Left forelimb (tissue), 1 donor: ENCODE measurements around the gene ZNF341.
"Not testable (repeated sequence)": the region's sequence is repeated elsewhere in the genome, so short reads cannot be mapped to it uniquely, and the experiment has no call there.

Source experiments
- DNase-seq: peaks from one replicate; pipeline ENCODE4 v3.0.0-alpha.2; 2018; ENCODE audit warnings: low spot score

ZNF341 gene

DNA sequence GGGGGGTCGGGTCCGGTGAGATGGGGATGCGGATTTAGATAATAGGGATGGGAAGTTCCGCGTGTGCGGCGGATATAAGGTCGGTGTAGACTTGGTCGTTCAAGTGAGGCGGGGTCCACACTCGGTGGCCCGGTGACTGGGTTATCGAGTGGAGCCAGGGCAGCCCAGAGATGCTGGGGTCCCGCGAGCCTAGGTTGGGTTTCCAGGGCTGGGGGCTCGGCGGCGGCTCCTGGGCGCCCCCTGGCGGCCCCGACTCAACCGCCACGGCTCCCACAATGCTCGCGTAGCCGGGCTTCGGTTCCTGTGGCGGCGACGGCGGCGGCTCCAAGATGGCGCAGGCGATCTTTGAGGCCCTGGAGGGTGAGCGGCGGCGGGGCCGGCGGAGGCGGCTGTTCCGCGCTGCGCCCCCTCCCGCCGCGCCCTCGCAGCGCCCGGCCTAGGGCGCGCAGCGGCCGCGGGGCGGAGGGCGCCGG lies at the start of gene ZNF341:
Gene ZNF341 (plus strand): TSS at position 304 of the 473 bp plus-strand sequence. CDS start 26 bp downstream, at position 330.
- DNase-seq, result peak; percentile 91

DNA sequence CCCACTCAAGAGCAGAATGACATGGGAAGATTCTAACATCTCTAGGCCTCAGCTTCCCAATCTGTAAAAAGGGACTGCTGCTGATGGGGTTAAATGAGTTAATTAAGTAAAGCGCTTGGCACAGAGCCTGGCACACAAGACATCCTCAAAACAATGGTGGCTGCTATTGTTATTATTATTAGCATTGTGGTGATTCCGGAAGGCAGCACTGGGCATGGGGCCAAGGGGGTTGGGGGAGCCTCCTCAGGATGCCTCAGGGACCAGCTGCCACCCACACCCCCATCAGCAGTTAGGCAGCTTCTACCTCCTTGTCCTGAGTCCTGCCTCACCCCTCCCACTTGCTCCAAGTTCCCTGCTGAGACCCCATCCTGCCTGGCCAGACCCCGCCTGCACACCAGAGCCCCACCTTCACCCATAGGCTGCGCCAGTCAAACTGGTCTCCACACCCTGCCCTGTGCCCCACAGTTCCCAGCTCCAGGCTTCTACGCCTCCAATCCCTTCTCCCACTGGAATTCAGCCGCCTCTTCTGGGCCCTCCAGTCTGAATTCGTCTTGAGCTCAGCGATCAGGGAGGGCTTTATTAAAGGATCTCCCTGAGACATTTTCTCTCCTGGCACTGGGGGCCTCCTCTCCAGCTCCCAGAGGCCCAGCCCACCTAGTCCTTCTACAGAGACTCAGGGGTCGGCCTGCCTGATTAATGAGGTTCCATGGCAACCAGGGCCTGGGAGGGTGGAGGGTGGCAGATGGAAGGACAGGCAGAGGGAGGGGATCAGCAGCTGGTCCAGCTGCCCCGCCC lies 47.1 kb upstream of the ZNF341 start:
- DNase-seq, result no peak

DNA sequence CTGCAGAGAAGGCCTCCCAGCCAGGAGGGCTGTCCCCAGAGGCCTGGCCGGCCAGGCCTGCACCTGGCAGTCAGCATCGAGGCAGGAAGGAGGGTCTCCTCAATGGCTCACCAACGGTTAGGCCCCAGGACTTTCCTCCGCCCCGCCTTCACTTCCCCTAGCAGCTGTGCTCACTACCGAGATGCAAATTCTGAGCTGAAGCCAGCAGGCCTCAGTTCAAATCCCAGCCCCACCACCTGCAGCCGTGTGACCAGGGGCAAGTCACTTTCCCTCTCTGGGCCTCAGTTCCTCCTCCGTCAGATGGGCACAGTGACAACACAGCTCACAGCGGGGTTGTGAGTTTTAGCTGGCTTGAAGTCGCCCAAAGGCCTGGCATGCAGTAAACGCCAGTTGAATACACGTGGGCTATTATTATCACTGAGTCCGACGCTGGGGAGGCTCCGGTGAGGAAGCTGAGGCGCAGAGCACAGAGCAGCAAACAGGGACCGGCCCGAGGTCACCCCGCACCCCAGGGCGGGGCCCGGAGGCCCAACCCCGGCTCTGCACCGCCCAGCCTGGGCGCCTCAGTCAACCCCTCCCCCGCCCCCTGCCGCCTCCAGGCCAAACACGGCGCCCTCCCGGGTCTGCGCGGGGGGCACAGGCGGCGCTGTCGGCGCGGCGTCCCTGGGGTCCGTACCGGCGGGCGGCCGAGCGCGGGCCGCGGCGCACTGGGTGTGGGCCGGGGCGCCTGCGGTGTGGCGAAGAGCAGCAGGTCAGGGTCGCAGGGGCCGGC lies 46.3 kb upstream of the ZNF341 start:
- no peak for DNase-seq

DNA sequence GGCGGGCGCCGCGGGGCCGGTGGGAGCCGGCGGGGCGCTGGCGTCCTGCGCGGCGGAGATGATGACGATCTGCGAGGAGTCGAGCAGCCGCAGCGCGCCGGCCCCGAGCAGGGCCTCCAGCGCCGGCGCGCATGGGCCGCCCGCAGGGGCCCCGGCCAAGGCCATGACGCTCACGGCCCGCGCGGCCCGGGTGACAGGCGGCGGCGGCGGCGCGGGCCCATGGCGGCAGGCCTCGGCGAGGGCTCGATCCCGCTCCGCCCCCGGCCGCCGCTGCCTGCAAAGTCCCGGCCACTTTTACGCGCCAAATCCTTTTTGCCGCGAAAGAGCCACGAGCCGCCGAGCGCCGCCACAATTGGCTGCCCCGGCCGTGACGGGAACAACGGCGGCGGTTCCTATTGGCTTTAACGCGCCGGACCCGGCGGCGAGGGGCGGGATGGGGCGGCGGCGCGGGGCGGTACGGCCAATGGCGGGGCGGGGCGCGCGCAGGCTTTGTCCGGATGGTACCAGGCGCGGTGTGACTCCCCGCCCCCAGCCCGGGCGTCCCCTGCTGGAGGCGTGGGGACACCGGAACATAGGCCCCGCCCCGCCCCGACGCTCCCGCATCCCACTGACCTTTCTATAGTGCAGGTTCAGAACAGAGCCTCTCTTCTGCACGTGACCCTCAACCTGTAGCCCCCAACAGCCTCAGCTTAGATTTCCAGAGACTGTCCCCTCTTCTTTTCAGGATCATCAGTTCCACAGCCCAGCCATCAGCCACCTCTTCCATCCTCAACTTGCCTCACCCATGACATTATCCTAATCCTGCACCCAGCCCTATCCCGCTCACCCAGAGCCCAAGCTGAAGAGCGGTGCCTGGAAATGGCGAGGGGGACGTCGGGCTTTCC lies 45.5 kb upstream of the ZNF341 start, which contains the start of gene E2F1:
Gene E2F1 (minus strand): TSS at position 286 of the 884 bp plus-strand sequence. CDS start 121 bp downstream, at position 165.
- DNase-seq, result peak; percentile 98

DNA sequence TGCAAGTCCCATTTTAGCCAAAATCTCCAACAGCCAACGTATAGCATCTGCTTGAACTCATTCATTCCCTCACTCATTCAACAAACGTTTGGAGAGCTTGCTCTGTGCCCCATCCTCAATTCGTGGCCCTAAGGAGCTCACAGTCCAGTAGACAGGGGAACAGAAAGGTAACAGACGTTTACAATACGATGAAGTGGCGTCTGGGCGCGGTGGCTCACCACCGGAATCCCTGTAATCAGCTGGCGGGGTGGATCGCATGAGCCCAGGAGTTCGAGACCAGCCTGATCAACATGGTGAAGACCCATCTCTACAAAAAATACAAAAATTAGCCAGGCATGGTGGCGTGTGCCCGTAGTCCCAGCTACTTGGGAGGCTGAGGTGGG lies 44.8 kb upstream of the ZNF341 start:
- DNase-seq, result no peak

DNA sequence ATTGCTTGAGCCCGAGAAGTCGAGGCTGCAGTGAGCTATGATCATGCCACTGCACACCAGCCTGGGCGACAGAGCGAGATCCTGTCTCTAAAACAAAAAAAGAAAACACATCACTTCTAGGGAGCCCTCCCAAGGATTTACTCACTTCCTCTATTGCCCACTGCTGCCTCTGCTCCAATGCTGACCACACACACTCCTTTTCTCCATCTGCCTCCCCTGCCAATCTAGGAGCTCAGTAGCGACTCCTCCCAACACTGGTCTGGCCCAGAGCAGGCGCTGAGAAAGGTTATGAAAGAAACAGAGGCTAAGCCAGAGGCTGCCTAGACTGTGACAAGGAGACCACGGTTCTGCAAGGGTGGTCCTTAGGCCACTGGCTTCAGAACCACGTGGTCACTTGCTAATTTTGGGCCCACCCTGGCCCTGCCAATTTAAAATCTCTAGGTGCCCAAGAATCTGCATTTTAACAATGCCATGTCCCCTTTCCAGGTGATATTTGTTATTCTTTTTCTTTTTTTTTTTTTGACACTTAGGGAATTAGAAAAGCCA lies 44.4 kb upstream of the ZNF341 start:
- DNase-seq, result no peak

DNA sequence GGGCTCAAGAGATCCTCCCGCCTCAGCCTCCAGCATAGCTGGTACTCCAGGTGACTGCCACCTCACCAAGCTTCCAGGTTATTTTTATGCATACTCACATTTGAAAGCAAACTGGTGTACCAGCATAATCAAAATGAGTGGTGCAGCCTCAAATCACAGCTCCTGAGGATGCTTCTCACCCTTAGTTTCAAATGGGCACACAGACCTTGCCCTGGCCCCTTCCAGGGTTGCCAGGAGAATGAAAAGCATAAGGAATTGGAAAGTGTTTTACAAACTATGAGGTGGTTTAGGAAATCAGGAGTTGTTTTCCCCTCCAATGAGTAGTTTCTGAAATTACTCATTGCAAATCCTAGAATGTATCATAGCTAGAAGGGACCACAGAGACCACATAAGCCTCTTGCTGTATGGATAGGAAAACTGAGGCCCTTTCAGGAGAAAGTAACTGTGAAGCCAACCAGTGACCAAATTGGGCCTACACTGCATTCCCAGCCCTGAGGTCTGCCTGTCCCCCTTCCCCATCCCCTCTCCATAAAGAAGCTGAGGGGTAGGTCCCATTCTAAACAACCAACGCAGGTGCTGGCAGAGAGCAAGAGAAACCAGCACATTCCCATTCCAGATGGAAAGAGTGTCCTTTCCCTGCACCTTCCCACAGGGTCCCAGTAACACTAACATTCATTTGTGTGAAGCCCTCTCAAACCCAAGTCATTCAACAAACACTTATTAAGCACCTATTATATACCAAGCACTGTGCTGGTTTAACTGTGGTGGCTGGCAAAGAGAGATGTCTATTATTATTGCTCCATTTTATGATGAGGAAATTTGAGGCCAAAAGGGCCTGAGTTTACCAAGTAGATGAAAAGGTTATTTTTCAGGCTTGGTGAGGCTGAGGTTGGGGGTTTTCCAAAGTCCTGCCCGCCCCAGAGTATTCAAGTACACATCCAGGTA lies 43.5 kb upstream of the ZNF341 start:
- no peak for DNase-seq

DNA sequence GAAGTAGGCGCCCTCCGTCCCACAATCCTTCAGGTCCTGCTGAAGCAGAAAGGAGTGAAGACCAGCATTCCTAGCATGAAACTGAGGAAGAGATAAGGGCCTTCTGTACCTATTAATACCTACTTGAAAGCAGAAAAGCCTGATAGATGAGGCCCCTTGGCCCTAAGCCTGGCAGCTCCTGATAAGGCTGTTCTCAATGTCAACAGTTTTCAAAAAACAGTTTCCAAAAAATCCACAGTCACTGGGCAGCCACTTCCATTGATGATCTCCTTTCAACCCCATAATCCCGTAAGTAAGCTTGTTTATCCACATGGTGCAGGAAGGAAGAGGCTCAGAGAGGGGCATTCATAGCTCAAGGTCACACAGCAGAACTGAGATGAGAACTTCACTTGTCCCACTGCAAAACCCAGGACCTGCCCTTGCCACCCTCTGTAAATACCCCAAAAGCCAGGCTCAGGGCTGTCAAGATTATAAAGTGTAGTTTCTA lies 42.8 kb upstream of the ZNF341 start:
- DNase-seq, result no peak

DNA sequence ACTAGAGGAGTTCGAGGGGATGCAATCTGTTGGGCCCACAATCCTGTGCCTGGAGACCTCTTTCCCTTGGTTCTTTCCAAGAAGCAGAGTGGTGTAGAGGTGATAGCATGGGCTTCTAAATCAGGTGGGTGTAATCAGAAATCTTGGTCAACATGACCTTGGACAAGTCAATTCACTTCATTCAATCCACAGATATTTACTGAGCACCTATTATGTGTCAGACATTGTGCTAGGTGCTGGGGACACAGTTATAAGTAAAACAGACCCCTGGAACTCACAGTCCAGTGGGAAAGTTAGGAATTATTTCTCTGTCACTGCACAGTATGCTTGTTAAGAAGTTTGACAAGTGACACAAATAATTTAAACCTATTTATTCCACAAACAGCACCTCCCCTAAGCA lies 42.3 kb upstream of the ZNF341 start:
- DNase-seq, result no peak

DNA sequence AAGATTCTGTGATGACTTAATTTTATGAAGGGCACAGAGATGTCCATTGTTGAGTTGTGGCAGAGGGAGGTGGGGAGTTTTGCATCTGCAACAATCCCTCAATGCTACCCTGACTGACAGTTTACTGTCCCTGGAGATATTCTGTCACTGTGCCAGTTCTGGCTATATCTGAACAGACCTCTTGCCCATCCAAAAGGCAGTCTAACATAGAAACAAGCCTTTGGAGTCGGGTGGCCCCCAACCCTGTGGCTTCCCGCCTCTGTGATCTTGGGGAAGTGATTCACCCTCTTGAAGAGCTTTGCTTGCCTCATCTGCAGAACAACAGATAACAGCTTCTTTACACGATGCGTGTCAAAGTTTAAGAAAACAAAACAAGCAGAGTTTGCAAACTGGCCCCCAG lies 41.8 kb upstream of the ZNF341 start:
- DNase-seq, result no peak

DNA sequence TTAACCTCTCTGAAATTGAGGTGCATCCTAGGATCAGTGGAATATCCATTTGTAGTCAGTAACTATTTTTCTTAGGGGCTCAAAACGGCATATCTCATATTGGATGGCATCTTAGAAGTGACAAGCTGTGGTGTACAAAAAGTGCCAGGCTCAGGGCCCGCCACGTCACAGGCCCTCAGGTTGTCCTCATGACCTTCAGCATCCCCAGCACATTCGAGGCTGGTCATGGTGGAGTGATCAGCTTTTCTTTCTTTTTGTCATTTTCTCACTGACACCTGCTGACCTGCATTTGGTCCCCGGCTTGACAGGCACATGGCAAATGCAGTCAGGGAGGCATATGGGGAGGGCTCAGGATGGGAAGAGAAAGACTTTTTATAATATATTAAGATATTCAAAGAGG lies 38.5 kb upstream of the ZNF341 start:
- DNase-seq, result no peak

DNA sequence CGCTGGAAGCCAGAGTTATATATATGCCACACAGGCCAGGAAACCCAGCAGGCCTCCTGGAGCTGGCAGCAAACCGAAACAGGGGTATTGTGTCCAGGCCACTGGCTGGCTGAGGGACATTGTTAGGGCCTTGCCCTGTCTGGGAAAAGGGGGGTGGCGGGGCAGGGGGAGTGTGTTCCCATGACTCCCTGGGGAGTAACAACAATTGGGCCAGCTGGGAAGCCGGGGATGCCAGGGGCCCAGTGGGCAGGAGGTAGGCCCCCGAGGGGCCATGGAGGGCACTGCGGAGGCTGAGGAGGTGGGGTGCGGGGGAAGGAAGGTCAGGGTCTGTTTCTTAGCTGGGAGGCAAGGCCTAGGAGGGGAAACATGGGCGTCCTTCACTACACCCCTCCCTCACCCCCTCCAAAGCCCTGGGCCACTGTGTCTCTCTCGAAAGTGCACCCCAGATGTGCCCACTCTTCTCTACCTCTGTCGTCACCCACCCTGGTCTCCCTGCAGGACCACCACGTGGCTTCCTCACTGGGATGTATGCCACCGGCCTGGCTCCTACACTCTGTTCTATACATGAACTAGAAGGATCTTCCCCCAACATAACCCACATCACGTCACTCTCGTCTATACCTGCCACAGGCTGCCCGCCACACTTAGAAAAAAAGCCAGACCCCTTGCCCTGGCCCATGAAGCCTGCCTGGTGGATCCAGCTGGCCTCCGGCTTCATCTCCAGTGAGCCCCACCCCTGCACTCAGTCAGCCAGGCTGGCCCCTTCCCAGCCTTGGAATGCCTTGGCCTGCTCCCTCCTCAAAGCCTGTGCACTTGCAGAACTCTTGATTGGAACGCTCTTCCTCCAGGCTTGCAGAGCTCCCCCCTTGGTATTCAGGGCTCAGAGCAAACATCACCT lies 37.8 kb upstream of the ZNF341 start:
- DNase-seq, result no peak

DNA sequence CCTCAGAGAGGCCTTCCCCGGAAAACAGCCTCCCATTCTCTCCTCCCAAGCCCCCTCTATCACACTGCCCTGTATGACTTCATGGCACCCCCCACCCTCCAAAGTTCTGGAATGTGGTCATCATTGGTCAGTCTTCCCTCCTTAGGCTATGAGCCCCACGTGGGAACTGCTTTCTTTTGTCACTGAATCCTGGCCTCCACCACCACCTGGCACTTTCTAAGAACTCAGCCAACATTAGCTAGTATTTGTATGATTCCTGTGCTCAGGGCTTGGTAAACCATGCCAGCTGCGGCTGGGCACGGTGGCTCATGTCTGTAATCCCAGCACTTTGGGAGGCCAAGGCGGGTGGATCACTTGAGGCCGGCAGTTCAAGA lies 37.2 kb upstream of the ZNF341 start:
- no peak for DNase-seq

DNA sequence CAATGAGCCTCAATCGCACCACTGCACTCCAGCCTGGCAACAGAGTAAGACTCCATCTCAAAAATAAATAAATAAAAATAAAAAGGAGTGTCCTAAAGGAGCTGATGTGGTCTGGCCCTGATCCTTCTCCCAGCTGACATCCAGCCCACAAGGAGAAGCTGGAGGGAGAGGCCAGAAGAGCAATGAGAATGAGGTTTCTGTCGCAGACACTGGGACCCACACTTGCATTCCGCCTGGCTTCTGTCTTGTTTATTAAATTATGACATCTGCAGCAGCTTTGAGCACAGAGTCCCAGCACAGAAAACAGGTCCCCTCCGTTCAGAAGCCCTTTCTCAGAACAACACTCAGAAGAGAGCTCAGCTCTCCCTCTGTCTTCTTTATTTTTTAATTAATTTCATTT lies 35.3 kb upstream of the ZNF341 start:
- no peak for DNase-seq

DNA sequence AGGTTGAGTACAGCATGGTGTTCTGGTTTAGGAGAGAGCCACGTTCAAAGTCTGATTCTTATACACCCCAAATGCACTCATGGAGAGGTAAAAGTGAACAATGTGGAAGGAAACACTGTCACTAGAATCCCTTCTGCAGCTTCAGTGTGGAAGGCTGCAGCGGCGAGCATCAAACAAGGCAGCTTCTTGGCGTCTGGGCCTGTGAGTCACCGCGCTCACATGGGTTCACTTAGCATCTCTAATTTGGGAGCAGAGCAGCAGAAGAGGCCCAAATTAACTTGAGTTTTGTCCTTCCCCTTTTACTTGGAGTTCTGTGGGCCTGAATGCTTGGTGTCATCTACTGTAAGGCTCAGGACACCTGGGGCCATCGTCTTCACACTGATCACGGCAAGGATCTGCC lies 34.7 kb upstream of the ZNF341 start:
- DNase-seq, result no peak

DNA sequence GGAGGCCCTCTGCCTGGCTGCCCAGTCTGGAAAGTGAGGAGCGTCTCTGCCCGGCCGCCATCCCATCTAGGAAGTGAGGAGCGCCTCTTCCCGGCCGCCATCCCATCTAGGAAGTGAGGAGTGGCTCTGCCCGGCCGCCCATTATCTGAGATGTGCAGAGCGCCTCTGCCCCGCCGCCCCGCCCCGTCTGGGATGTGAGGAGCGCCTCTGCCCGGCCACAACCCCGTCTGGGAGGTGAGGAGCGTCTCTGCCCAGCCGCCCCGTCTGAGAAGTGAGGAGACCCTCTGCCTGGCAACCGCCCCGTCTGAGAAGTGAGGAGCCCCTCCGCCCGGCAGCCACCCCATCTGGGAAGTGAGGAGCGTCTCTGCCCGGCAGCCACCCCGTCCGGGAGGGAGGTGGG lies 32.8 kb upstream of the ZNF341 start:
- DNase-seq, result not testable (repeated sequence)

DNA sequence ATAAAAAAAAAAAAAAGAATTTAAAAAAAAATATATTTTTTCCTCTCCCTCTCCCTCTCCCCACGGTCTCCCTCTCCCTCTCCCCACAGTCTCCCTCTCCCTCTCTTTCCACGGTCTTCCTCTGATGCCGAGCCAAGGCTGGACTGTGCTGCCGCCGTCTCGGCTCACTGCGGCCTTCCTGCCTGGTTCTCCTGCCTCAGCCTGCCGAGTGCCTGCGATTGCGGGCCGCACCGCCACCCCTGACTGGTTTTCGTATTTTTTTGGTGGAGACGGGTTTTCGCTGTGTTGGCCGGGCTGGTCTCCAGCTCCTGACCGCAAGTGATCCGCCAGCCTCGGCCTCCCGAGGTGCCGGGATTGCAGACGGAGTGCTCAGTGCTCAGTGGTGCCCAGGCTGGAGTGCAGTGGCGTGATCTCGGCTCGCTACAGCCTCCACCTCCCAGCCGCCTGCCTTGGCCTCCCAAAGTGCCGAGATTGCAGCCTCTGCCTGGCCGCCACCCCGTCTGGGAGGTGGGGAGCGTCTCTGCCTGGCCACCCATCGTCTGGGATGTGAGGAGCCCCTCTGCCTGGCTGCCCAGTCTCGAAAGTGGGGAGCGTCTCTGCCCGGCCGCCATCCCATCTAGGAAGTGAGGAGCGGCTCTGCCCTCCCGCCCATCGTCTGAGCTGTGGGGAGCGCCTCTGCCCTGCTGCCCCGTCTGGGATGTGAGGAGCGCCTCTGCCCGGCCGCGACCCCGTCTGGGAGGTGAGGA lies 30.9 kb upstream of the ZNF341 start:
- DNase-seq, result not testable (repeated sequence)

DNA sequence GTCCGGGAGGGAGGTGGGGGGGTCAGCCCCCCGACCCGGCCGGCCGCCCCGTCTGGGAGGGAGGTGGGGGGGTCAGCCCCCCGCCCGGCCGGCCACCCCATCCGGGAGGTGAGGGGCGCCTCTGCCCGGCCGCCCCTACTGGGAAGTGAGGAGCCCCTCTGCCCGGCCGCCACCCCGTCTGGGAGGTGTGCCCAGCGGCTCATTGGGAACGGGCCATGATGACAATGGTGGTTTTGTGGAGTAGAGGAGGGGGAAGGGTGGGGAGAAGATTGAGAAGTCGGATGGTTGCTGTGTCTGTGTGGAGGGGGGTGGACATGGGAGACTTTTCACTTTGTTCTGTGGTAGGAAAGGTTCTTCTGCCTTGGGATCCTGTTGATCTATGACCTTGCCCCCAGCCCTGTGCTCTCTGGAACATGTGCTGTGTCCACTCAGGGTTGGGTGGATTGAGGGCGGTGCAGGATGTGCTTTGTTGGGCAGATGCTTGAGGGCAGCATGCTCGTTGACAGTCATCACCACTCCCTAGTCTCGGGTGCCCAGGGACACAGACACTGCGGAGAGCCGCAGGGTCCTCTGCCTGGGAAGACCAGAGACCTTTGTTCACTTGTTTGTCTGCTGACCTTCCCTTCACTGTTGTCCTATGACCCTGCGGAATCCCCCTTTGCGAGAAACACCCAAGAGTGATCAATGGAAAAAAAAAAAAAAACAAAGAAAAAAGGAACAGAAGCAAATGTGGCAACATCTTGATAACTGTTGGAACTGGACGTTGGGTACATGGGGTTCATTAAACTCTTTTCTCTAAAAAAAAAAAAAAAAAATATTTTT lies 30.0 kb upstream of the ZNF341 start:
- no peak for DNase-seq
